GM18861 (cell line): ENCODE results near the gene SP2.

ENCODE experiments used
- ATAC-seq: cut with Tn5 transposase; IDR thresholded peaks from one replicate; pipeline ENCODE4 v1.9.1; 2021; ENCODE audit not compliant: unreplicated experiment

Gene SP2

DNA sequence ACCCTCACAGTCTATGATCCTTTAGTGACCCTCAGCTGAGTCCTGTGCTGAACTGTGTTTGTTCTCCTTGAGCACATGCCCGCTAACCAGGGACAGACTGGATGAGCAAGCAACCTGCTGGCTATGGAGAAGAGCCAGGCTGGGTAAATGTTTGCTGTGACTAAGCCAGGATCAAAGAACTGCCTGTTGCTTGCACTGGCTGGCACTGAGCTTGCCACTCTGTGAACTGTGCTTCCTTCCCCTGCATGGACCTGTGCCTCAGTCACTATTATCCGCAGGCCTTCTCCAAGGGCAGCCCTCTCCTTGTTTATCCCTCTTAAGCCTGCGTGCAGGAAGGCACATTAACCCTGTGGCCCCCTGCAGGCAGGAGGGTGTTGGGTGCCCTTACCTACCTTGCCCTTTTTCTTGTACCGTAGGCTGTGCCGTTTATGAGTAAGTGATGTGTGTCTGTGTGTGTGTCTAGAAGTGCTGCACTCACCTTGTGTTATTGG lies 52.7 kb downstream of the SP2 start:
- no peak for ATAC-seq

DNA sequence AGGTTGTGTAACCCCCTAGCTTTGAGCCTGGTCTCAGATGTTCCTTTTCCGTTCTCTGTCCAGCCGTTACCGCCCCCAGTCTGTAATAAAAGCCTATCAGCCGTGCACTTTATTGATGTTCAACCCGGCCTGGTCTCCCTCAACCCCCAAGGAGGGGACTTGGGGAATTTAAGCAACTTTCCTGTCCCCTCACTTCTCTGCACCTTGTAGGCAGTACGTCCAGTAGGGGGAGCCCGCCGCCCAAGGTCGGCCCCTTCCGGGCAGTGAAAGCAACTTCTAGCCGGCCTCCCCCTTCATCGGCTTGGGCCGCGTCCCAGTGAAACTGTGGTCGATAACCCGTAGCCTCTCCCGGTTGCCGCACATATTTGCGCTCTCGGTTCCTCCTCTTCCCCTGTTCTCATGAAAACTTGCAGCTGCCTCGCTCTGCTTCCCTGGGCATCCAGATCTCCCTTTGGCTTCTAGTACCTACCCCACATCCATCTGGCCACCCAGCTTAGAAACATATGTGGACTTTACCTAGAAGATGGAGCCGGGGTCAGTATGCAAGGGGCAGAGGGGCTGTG lies 53.2 kb downstream of the SP2 start:
- no peak for ATAC-seq

DNA sequence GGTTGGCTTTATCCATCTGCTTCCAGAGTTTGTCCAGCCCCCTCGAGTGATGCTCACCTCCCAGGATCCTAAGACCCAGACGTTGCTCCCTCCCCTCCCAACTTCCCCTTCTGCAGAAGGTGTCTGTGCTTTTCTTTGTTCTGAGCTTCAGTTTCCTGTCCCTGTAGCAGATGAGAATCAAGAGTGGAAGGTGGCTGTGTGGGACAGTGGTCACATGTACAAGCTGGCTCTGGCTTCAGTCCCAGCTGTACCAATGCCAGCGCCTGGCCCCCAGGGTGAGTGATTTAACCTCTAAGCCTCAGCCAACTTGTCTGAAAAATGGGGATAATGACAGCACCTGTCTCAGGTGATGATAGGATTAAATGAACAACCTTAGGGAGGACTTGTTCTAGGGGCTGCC lies 53.9 kb downstream of the SP2 start:
- ATAC-seq = no peak

DNA sequence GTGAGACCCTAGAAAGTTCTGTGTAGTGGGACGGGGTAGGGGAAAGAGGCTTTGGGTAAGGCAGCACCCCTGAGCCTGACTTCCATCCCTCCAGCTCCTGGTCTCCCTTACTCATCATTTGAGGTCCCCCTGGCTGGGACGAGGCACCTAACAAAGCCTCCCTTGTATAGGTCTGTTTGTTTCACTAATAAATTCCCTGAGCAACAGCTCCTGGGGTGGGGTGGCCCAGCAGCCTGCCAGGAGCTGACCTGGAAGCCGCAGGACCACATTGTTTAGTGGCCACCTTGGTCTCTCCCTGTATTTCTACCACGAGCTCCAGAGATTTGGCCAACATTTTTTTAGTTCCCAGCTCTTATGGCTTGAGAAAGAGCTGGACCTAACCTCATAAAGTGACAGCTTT lies 54.4 kb downstream of the SP2 start:
- no peak for ATAC-seq

DNA sequence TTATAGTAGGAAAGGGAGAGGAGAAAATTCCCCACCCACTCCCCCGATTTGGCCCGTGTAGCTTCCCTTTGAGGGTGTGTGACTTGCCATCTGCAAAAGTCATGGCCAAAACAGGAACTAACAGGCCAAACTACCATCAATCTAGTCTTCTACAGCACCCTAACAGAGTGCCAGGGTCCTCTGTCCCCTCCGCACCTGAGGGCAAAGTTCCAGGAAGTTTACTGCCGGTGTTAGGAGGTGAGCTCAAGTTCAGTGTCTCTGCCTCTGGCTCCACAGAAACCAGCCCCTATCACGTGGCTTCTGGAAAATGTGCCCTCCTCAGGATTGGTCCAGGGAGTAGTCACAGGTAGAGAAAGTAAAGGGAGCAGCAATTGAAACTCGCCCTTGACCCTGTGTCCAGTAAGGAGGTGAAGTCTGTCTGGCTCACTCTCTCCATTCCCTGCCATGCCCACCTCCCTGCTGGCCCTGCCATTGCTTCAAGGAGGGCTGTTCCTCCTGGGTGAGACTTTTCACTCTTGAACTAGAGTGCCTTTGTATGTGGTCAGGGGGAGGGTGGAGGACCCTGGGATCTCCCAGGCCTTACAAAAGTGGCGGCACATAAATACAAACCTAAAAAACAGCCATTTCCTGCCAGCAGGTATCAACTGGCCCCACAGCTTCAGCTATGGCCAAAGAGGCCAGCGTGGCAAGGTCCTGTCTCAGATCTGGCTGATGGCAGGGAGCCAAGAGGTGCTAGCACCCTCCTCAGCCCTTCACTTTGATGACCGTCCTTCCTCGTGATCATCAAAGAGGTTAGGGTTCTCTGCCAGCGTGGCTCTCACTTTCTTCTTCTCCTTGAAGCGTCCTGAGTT lies 56.4 kb downstream of the SP2 start:
- no peak for ATAC-seq

DNA sequence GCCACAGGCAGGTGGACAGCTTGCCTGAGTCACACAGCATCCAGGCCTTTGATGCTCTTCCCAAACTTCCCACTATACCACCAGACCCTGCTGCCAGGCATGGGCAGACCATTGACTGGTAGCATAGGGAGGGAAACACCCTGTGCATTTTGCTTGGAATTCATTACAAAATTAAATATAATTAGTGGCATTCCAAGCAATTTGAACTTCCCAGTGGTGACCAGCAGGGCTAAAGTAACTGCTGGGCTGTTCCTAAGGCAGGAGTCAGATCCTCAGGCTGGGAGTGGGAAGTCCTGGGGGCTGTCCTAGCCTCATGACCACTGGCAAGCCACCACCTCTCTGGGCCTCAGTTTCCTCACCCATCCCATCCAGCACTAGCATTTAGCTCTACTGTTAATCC lies 57.9 kb downstream of the SP2 start:
- ATAC-seq = no peak

DNA sequence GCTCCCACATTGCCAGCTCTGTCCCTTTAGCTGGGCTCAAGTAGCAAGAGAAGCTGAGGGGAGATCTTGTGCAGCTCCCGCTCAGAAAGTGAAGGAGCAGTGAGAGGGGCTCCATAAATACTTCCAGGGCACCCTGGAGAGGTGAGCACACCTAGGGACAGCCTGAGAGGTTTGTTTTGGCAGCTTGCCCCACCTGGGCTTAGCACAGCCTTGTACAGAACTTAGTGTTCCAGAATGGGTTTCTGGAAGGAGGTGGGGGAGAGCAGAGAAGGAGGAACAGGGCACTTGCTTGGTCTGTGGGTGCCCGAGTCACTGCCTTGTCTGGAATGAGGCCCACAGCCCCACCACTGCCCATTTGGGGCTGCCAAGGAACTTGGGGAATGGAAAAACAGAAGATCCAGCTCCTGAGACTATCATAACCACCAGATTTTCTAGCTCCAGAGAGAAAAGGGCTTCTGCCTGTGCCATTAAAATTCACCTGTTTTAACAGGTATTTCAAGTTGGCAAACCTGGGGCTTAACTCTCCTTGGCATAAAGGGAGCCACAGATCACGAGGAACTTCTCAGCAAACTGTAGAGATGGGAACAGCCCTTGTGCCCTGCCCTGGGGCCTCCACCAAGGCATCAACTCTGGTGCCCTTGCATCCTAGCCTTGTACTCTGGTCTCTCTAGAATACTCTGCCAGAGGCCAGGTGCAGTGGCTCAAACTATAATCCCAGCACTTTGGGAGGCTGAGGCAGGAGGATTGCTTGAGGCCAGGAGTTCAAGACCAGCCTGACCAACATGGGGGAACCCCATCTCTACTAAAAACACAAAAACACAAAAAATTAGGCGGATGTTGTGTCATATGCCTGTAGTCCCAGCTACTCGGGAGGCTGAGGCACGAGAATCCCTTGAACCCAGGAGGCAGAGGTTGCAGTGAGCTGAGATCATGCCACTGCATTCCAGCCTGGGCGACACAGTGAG lies 59.7 kb downstream of the SP2 start:
- no peak for ATAC-seq

DNA sequence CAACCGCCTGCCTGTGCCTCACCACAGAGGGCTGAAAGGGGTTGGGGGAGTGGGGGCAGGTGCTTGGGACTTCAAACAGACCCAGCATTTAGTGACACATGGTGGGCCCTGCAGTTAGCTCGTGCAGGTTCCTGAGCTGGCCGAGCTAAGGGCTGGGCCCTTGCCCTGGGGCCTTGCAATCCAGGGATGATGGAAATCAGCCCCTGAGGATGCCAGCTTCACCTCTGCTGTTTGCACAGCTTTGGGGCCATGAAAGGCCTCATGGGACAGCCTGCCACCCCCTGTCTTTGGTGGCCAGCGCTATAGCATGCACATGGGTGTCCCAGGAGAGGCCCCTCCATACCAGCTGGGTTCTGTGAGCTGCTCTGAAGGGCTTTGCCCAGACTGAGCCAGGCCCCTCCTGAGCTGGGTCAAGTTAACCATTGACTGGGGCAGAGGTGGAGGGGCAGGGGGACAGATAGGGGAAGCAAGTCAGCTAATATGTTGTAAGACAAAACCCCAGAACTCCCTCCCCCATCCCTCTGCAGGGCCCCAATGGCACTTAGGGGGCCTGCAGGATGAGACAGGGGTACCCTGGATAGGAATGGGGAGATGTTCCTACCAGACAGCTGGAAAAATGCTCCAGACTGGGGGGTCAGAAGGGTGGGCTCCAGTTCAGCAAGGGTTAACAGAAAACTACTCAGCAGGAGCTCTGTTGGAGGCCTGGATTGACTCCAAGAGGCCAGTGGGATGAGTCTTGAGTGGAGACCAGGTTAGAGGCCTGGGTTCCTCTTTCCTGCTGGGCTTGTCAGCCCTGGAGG lies 61.0 kb downstream of the SP2 start:
- no peak for ATAC-seq

DNA sequence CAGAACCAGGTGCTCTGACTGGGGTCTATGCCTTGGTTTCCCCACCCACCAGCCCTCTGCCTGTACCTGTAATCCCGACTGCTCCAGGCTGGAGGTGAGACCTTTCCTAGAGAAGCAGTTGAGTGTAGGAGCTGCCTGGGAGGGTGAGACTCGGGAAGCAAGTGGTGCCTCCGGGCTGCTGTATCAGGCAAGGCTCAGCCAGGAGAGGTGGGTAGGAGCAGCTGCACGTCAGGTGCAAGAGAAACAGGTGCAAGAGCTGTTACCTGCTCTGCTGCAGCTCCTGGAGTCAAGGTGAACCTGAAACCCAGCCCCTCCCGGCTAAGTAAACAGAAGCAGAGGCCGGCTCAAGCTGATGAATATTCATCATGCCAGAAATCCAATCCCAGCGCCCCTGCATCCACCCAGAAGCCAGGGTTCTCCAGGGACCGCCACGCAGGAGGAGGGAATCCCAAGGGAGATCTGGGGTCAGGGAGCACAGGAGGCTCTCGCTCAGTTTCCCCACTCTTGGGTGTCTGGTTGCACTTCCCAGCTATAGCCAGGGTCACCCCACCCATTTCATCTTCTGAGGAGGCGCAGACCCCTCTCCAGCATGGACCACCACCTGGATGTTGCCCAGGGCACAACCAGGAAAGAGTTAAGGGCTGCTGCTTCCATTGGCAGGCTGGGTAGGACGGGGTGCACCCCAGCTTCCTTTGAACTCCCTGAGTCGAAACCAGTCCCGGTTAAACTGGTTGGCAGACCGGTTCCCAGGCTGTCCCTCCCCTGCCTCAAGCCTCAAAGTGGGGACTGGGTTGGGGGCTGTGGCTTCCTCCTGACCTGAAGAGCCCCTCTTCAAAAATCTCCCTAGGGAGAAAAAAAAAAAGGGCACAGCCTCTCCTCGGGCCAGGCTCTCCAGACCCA lies 61.8 kb downstream of the SP2 start, which contains the start of gene PRR15L:
PRR15L (minus strand) TSS at position 293 of the 900 bp plus-strand sequence. CDS start 4,649 bp downstream, outside the sequence.
- ATAC-seq = no peak

DNA sequence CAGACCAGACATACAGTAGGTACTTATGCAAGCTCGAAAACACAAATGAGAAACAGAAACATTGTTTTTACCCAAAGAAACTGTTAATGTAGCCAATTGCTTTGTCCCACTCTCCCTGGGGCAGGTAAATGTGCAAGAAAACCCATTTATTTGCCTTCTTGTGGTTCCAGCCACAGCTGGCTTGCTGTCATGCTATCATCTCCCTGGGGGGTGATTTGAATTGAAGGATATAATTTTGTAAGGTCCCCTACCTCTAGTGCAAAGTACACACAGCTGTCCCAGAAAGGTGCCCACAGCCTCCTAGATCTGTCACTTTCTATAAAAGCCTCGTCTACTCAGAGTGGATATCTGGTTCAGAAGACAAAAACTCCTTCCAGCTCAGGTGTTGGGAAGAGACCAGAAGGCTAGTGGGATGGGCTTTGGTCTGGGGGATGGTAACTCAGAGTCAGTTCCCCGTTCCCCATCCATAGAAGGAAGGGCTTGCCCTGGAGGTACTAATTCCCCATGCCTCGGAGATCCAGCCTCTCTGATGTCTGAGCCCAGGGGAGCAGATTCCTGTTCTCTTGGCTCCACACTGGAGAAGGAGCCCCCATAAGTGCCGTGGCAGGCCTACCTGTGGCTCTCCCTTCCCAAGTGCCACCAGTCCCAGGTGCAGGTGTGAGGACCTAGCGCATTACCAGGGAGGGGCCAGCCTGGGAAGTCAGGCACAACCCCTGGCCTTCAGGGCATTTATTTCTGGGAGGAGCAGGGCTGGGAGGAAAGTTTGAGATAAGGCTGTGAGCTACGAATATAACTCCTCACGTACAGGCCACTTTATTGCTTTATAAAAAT lies 64.0 kb downstream of the SP2 start:
- ATAC-seq = no peak

DNA sequence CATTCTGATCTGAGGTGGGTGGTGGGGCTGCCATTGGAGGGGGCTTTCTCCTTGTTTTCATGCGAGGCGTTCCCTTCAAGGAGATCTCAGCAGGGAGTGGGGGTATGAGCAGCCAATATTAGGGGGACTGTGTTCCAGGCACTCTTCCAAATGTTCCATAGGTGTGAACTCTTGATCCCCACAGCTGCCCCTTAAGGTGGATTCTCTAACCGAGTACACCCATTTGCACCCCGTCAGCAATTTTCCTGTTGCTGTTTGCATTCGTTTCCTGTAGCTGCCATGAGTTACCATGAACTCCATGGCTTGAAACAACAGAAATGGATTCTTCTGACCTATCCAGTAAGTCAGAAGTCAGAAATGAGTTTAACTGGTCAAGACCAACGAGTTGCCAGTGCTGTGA lies 65.4 kb downstream of the SP2 start:
- no peak for ATAC-seq

DNA sequence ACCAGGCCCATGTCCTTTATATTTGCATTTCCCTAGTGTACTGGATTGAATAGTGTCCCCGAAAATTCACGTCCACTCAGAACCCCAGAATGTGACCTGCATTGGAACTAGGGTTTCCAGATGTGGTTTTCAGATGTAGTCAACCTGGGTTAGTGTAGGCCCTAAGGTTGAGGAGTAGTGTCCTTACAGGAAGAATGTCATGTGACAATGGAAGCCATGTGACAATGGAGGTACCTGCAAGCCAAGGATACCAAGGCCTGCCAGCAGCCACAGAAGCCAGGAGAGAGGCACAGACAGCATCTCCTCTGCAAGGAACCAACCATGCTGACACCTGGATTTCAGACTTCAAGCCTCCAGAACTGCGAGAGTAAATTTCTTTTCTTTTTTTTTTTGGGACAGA lies 66.9 kb downstream of the SP2 start:
- ATAC-seq = no peak

DNA sequence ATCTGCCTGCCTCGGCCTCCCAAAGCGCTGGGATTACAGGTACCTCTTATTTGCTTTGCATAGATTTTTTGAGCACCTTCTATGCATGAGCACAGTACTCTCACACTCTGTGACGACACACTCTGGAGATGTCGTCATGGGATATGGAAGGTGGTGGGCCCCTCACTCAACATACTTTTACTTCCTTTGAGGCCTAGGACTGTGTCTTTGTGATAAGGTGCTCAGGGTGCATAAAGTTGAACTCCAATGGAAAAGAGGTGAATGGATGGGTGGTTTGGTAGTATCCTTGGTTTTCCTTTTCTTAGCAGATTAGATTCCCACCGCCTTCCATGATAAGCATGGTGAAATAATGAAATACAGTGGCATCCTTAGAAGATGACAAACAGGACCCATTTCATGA lies 68.8 kb downstream of the SP2 start:
- ATAC-seq = no peak

DNA sequence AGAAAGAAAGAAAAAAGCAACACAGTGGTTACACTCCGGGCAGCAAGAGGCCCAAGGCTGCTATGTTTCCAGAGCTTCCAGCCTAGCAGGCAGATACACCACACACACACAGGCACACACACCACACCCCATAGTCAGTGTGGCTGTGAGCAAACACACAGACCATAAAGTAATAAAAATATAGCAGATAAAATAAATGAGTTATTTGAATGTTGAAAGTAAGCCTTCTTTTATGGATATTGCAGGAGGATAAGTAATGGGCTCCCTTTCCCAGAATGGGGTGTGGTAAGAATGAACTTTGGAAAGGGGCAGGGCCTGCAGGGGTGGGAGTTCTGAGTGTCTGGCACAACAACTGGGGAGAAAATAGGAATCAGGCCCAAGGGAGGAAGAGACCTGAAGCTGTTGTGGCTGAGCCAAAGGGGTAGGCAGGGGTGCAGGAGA lies 70.1 kb downstream of the SP2 start:
- ATAC-seq = no peak

DNA sequence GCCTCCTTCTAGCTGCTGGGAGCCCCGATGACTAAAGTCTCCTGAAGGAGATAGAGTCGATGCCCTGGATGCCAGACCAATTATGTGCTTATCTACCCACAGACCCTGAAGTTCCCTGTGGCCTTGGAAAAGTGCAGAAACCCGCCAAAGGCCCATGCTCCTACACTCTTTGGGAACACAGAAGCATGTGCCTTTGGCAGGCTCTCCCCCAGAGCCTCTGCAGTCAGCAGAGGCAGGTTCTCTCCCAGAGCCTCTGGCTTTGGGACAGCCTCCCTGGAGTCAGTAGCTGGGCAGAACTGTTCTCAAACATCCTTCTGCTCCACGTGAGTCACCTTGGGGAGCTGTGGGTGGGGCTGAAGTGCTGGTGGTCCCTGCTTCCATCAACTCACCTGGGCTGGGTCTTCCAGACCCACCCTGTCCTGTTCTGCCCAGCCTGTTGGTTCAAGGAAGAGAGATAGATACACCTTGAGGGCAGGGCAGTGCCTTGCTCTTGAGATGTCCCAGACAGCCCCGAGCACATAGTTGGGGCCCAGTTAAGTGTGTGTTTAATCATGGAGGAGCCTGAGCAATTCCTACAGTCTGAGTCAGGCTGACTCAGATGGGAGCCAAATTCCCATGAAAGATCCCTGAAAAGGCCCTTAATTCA lies 71.7 kb downstream of the SP2 start:
- ATAC-seq = no peak

DNA sequence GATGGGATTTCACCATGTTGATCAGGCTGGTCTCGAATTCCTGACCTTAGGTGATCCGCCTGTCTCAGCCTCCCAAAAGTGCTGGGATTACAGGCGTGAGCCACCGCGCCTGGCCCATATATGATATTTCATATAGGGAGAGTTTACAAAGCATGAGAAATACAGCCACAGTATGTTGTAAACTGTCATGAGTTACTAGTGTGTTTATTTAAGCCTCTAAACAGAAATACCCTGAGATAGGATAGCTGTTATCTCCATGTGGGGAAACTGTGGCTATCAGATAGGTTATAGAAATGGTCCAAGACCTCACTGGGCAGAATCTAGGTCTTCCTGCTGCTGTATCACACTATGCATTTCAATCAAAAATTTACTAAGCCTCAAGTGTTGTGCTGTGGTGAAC lies 72.8 kb downstream of the SP2 start:
- ATAC-seq = no peak

DNA sequence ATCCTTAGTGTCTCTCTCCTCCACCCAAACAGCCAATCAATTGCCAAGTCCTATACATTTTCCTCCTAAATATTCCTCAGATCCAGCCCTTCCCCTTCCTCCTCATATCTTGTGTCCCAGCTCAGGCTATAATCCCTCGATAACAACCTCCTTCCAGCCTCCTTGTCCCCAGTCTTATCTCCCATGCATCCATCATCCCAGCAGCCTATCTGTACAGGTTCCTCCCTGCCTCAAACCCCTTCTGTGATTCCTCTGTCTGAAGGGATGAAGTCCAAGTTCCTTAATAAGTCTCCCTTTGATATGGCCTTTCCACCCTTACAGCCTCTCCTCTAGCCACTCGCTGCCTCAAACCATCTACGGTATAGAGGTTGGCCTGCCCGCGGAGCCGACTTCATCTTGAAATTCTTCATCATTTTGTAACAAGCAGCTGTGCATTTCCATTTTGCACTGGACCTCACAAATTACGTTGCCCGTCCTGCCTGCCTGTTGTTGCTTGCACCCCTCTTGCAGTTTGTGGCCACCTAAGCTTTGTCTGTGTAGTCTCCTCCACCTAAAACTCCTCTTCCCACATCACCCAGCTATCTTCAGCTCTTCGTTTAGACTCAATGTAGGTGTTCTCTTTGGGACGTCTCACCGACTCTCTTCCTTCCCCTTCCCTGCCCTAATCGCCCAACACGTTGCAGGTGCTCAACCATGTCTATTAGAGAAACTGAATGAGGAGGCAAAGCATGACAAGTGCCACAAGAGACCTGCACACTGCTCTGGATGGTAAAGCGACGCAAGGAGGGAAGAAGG lies 74.1 kb downstream of the SP2 start:
- no peak for ATAC-seq
